Ovary (tissue), 9 donors: ENCODE measurements around the gene ICAM5. TPM values are rescaled to one million over a fixed set of nuclear protein-coding genes. Genes with fewer than 3 reads are reported as not detected.

Experiments
- DNase-seq, 5 donors: peaks; one replicate each; pipeline ENCODE4 v3.0.0-alpha.2; 2019 to 2020
- H3K27ac ChIP-seq, 2 donors: fragments of 200-600 bp; one replicate each; pipeline versions ENCODE4 v1.5.1 to v1.8.0; 2019 to 2022
- H3K27me3 ChIP-seq: fragments of 200-600 bp; one replicate; pipeline ENCODE4 v1.8.0; 2022
- H3K36me3 ChIP-seq: fragments of 200-600 bp; sonication (generic); one replicate; pipeline ENCODE4 v1.5.1; 2019
- H3K4me1 ChIP-seq: one replicate; pipeline ENCODE4 v1.8.1; 2013; ENCODE audit warnings: mild to moderate bottlenecking, moderate library complexity; ENCODE audit not compliant: insufficient read depth
- H3K4me3 ChIP-seq: fragments of 200-600 bp; sonication (generic); one replicate; pipeline ENCODE4 v1.5.1; 2017
- H3K9me3 ChIP-seq, 2 donors: fragments of 200-600 bp in 1 of 2; sonication (generic) in 1 of 2; one replicate each; pipeline versions ENCODE4 v1.5.1 to v1.8.1; 2013 to 2019; ENCODE audit warnings: mild to moderate bottlenecking in 1 of 2, moderate library complexity in 1 of 2
- EP300 ChIP-seq: sonication (generic); formaldehyde crosslinking; IDR thresholded peaks from one replicate; pipeline ENCODE4 v1.6.1; 2017; ENCODE audit warnings: antibody characterized with exemption
- POLR2A ChIP-seq: fragments of 450-650 bp; IDR thresholded peaks from one replicate; pipeline ENCODE4 v1.6.1; 2017; ENCODE audit warnings: antibody characterized with exemption, mild to moderate bottlenecking, moderate library complexity
- WGBS, 3 donors: extraction: QIAGEN DNeasy Blood & Tissue Kit in 1 of 3; methylation state at CpG; one replicate each; pipeline versions ENCODE4 v1.1.5 to v1.1.7; 2013 to 2017; 5-methylcytosine and 5-hydroxymethylcytosine counted together
- intact Hi-C, 4 donors: fragments of 100-400 bp; cut with DNase I; formaldehyde crosslinking; loops; one replicate each; pipeline versions ENCODE4 v1.11.0 to v1.15.1; 2022 to 2023
- polyA plus RNA-seq, 2 donors: library from polyadenylated mRNA; stranded (reverse); fragments of 200-250 nt in 1 of 2; fragments of 350-450 nt in 1 of 2; fragmentation: Illumina TruSeq in 1 of 2; extraction: RNeasy Lipid Tissue Mini Kit (QIAGEN cat#74804) in 1 of 2; gene quantifications; one replicate each; pipeline ENCODE4 v1.2.3, GENCODE V29; 2013 to 2014
- total RNA-seq, 7 donors: library from RNA; depleted of rRNA in 2 of 7; stranded (reverse); fragments of >200 nt in 2 of 7; fragmentation: NEBNext Ultra II Directional in 3 of 7; extraction: Animal tissue kit (Norgen Biotek cat#: 25700) in 3 of 7; gene quantifications; one replicate each; pipeline versions ENCODE4 v1.1.0 to v1.2.4, GENCODE V29; 2016 to 2023
- TF ChIP-seq, protein P1 (sequence below), 3 donors: fragments of 450-650 bp in 2 of 3; fragments of 200-600 bp in 1 of 3; IDR thresholded peaks; one replicate each; pipeline versions ENCODE4 v1.5.1 to v1.8.0; 2016 to 2022; ENCODE audit warnings: antibody characterized with exemption in 3 of 3, mild to moderate bottlenecking in 1 of 3
- donor health status: DM: no; HTN: no; CAD: no; lungs with moderate emphysema.
- donor health status: DM: no; HTN: no; CAD: no.
- donor health status: Bipolar disorder and iron deficiency.
- donor health status: DM: yes; HTN: yes; CAD: no.
- donor health status: DM: no; HTN: no; CAD: no.
- donor health status: DM: yes; HTN: yes; CAD: no.

ICAM5 gene
- total and polyA plus RNA-seq, 9 donors = 0.11 to 16.1 (median 1.7) TPM; not detected in 1

DNA sequence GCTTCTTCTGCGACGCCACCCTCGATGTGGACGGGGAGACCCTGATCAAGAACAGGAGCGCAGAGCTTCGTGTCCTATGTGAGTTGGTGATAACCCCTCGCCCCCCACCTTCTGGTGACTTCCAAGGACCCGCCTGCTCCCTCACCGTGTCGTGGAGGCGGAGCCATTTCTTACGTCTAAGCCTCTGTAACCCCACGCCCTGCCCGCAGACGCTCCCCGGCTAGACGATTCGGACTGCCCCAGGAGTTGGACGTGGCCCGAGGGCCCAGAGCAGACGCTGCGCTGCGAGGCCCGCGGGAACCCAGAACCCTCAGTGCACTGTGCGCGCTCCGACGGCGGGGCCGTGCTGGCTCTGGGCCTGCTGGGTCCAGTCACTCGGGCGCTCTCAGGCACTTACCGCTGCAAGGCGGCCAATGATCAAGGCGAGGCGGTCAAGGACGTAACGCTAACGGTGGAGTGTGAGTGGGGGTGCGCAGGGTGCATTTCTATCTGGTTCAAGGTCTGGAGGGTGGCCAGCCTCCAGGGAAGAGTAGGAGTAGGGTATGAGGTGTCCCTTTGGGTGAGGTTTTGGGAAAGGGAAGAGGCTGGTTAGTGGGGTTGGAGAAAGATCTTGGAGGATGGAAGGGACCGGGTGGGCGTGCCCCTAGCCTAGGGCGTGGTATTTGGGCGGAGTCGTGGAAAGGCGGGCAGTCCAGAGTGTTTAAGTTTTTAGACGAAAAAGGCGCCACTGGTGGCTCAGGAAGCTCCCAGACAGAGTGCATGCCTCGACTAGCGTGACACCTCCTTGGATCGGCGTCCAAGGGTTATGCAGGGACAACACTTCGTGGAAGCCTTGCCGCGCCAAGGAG is 3.3 kb downstream of the ICAM5 start:
- Histone ChIP-seq H3K9me3 (no peaks in the 10 kb centered on the region), H3K4me1 (peaks cover 21% of the 10 kb centered on the region), H3K27me3 (peaks cover 6% of the 10 kb centered on the region), H3K36me3 (no peaks in the 10 kb centered on the region), H3K27ac (no peak overlapping the region), H3K4me3 (no peak overlapping the region)
- intact Hi-C loops = no loop called here
- WGBS, 3 donors = 5 to 16% (median 7%) methylated on average over 56 of the region's 56 CpGs
- DNase-seq = peak in 1 of 5 donors; percentile 66
- TF ChIP-seq POLR2A = no peak
- TF ChIP-seq, protein P1, sequence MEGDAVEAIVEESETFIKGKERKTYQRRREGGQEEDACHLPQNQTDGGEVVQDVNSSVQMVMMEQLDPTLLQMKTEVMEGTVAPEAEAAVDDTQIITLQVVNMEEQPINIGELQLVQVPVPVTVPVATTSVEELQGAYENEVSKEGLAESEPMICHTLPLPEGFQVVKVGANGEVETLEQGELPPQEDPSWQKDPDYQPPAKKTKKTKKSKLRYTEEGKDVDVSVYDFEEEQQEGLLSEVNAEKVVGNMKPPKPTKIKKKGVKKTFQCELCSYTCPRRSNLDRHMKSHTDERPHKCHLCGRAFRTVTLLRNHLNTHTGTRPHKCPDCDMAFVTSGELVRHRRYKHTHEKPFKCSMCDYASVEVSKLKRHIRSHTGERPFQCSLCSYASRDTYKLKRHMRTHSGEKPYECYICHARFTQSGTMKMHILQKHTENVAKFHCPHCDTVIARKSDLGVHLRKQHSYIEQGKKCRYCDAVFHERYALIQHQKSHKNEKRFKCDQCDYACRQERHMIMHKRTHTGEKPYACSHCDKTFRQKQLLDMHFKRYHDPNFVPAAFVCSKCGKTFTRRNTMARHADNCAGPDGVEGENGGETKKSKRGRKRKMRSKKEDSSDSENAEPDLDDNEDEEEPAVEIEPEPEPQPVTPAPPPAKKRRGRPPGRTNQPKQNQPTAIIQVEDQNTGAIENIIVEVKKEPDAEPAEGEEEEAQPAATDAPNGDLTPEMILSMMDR (IDR thresholded peaks at IDR 0.05) = no peak
- TF ChIP-seq EP300 = no peak

DNA sequence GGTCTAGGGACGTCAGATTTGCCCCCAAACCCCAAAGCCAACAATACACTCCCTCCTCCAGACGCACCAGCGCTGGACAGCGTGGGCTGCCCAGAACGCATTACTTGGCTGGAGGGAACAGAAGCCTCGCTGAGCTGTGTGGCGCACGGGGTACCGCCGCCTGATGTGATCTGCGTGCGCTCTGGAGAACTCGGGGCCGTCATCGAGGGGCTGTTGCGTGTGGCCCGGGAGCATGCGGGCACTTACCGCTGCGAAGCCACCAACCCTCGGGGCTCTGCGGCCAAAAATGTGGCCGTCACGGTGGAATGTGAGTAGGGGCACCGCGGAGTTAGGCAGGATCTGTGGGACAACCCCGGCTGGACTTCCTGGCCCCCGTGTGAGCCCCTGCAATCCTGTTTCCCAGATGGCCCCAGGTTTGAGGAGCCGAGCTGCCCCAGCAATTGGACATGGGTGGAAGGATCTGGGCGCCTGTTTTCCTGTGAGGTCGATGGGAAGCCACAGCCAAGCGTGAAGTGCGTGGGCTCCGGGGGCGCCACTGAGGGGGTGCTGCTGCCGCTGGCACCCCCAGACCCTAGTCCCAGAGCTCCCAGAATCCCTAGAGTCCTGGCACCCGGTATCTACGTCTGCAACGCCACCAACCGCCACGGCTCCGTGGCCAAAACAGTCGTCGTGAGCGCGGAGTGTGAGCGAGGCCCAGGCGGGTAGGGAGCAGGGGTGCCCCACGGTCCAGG is 4.0 kb downstream of the ICAM5 start:
- Histone ChIP-seq H3K27me3 (peaks cover 6% of the 10 kb centered on the region), H3K9me3 (no peaks in the 10 kb centered on the region), H3K36me3 (no peaks in the 10 kb centered on the region), H3K27ac (no peak overlapping the region), H3K4me1 (peaks cover 17% of the 10 kb centered on the region), H3K4me3 (no peak overlapping the region)
- TF ChIP-seq EP300 (no peak), POLR2A (no peak)
- TF ChIP-seq, protein P1 (IDR thresholded peaks at IDR 0.05) = no peak
- intact Hi-C loops = no loop called here
- DNase-seq = no peak
- WGBS, 3 donors = 12 to 48% (median 17%) methylated on average over 46 to 49 of the region's 49 CpGs

DNA sequence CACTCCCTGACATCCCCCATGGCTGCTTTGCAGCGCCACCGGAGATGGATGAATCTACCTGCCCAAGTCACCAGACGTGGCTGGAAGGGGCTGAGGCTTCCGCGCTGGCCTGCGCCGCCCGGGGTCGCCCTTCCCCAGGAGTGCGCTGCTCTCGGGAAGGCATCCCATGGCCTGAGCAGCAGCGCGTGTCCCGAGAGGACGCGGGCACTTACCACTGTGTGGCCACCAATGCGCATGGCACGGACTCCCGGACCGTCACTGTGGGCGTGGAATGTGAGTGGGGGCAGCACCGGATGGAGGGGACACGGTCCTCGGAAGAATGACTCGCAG is 4.6 kb downstream of the ICAM5 start:
- Histone ChIP-seq H3K4me1 (peaks cover 15% of the 10 kb centered on the region), H3K27me3 (peaks cover 6% of the 10 kb centered on the region), H3K9me3 (no peaks in the 10 kb centered on the region), H3K36me3 (no peaks in the 10 kb centered on the region), H3K4me3 (no peak overlapping the region), H3K27ac (no peak overlapping the region)
- WGBS, 3 donors = 7 to 42% (median 22%) methylated on average over 14 to 25 of the region's 25 CpGs
- TF ChIP-seq, protein P1 (IDR thresholded peaks at IDR 0.05) = no peak
- TF ChIP-seq POLR2A (no peak), EP300 (no peak)
- DNase-seq = no peak
- intact Hi-C loops = no loop called here

DNA sequence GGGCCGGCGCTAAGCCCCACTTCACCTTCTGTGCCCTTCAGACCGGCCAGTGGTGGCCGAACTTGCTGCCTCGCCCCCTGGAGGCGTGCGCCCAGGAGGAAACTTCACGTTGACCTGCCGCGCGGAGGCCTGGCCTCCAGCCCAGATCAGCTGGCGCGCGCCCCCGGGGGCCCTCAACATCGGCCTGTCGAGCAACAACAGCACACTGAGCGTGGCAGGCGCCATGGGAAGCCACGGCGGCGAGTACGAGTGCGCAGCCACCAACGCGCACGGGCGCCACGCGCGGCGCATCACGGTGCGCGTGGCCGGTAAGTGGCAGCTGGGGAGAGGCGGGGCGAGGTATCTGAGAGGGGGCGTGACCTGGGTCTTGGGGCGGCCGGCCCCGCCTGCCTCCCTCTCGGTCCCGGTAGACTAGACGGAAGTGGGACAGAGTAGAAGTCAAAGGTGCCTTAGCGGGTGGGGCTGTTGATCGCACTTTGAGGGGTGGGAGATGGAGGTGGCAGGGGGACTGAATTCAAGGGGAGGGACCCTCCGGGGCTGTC is 5.6 kb downstream of the ICAM5 start:
- TF ChIP-seq EP300 (no peak), POLR2A (no peak)
- TF ChIP-seq, protein P1 (IDR thresholded peaks at IDR 0.05) = no peak
- Histone ChIP-seq H3K4me3 (no peak overlapping the region), H3K4me1 (peaks cover 13% of the 10 kb centered on the region), H3K36me3 (no peaks in the 10 kb centered on the region), H3K9me3 (no peaks in the 10 kb centered on the region), H3K27ac (no peak overlapping the region), H3K27me3 (peaks cover 6% of the 10 kb centered on the region)
- intact Hi-C loops = no loop called here
- DNase-seq = peak in 1 of 5 donors; percentile 59
- WGBS, 3 donors = 1 to 3% (median 2%) methylated on average over 47 to 48 of the region's 48 CpGs
